ENCODE results near the gene BCAS1. TPM values are rescaled to one million over a fixed set of nuclear protein-coding genes. Genes with fewer than 3 reads are reported as not detected.

The BCAS1 gene
- total RNA-seq, 1 experiment from 2014 or later, result 3.1 TPM

- Histone ChIP-seq H3K27me3 (ENCODE audit: control insufficient read depth, insufficient read depth, low read length) (no peaks in the 10 kb centered on the region), H3K4me1 (ENCODE audit: control insufficient read depth, insufficient read depth, low read length) (peaks cover 43% of the 10 kb centered on the region), H3K4me3 (ENCODE audit: low read depth in 2 of 2, low read length in 2 of 2) (no peak overlapping the region), H3K36me3 (ENCODE audit: control insufficient read depth, insufficient read depth, low read length) (no peaks in the 10 kb centered on the region), H3K9me3 (ENCODE audit: control insufficient read depth, insufficient read depth, low read depth, low read length) (no peaks in the 10 kb centered on the region), H3K27ac (ENCODE audit: low read length) (peak overlapping the region; percentile 94)
- TF ChIP-seq REST (IDR thresholded peaks at IDR 0.05; ENCODE audit: insufficient read depth in 1 of 2, low read depth in 2 of 2, low read length in 1 of 2) (no peak), CTCF (IDR thresholded peaks at IDR 0.05) (no peak), SIN3A (IDR thresholded peaks at IDR 0.05; ENCODE audit: borderline replicate concordance, insufficient read depth, low read depth, low read length) (no peak), TCF7L2 (IDR thresholded peaks at IDR 0.05; ENCODE audit: low read depth, low read length) (no peak), POLR2AphosphoS5 (IDR thresholded peaks at IDR 0.05; ENCODE audit: low read depth, low read length) (no peak)
- intact Hi-C loops (cut with micrococcal nuclease; ENCODE audit: unreplicated experiment) (no loop called here), in situ Hi-C loops (cut with HindIII; ENCODE audit: low pct_unique_long_range_greater_than_20kb, low sequenced_read_pairs) (no loop called here)
- no TSS peak for BruUV-seq (replicated peaks)
- CTCF ChIA-PET, result interaction anchor here (1.2 kb wide), 1 partner anchor 12 kb away, joined by 3 read pairs; no protein-coding TSS in a partner anchor
- POLR2A ChIA-PET, result interaction anchor here (0.7 kb wide), 2 partner anchors 92 to 180 kb away, joined by 3 to 5 read pairs; no protein-coding TSS in a partner anchor
- ATAC-seq (no peak), DNase-seq (ENCODE audit: low read depth, low spot score) (no peak)
Measured at GRCh38 chr20:53927990-53928389, 142.4 kb downstream of the BCAS1 start.

- Histone ChIP-seq H3K4me1 (ENCODE audit: control insufficient read depth, insufficient read depth, low read length) (peaks cover 43% of the 10 kb centered on the region), H3K36me3 (ENCODE audit: control insufficient read depth, insufficient read depth, low read length) (no peaks in the 10 kb centered on the region), H3K4me3 (ENCODE audit: low read depth in 2 of 2, low read length in 2 of 2) (no peak overlapping the region), H3K27me3 (ENCODE audit: control insufficient read depth, insufficient read depth, low read length) (no peaks in the 10 kb centered on the region), H3K27ac (ENCODE audit: low read length) (peak overlapping the region; percentile 94), H3K9me3 (ENCODE audit: control insufficient read depth, insufficient read depth, low read depth, low read length) (no peaks in the 10 kb centered on the region)
- intact Hi-C loops (cut with micrococcal nuclease; ENCODE audit: unreplicated experiment) (no loop called here), in situ Hi-C loops (cut with HindIII; ENCODE audit: low pct_unique_long_range_greater_than_20kb, low sequenced_read_pairs) (no loop called here)
- no TSS peak for BruUV-seq (replicated peaks)
- TF ChIP-seq REST (IDR thresholded peaks at IDR 0.05; ENCODE audit: insufficient read depth in 1 of 2, low read depth in 2 of 2, low read length in 1 of 2) (no peak), SIN3A (IDR thresholded peaks at IDR 0.05; ENCODE audit: borderline replicate concordance, insufficient read depth, low read depth, low read length) (no peak), TCF7L2 (IDR thresholded peaks at IDR 0.05; ENCODE audit: low read depth, low read length) (no peak), CTCF (IDR thresholded peaks at IDR 0.05) (no peak), POLR2AphosphoS5 (IDR thresholded peaks at IDR 0.05; ENCODE audit: low read depth, low read length) (no peak)
- ChIA-PET CTCF (interaction anchor here (0.6 kb wide), 1 partner anchor 11 kb away, joined by 4 read pairs; no protein-coding TSS in a partner anchor), POLR2A (interaction anchor here (0.5 to 0.6 kb wide), 2 partner anchors 371 to 372 kb away, joined by 5 to 7 read pairs; no protein-coding TSS in a partner anchor)
- ATAC-seq, result peak; percentile 90
- DNase-seq (ENCODE audit: low read depth, low spot score), result peak; percentile 98
Measured at GRCh38 chr20:53926428-53927028, 143.9 kb downstream of the BCAS1 start.

Data from Panc1 (cell line).